GM23338 (cell line): ENCODE data around the gene SORL1. TPM values are rescaled to one million over a fixed set of nuclear protein-coding genes. Genes with fewer than 3 reads are reported as not detected.

ENCODE experiments used
- ATAC-seq: fragments of 200-7000 bp; cut with Tn5 transposase; 3 replicates; pipeline ENCODE4 v1.9.1; 2020
- DNase-seq: peaks from one replicate; pipeline ENCODE4 v3.0.0-alpha.2; 2015; ENCODE audit warnings: low spot score
- H2AFZ ChIP-seq: fragments of 200-600 bp; sonication (generic); 2 replicates; pipeline ENCODE4 v1.8.0; 2016; ENCODE audit warnings: antibody characterized with exemption, mild to moderate bottlenecking, moderate library complexity
- H3F3A ChIP-seq: fragments of 200-600 bp; sonication (generic); replicated peaks from 2 replicates; pipeline ENCODE4 v1.8.0; 2017; ENCODE audit warnings: antibody characterized with exemption, mixed run types, low read depth
- H3K27ac ChIP-seq: fragments of 200-600 bp; sonication (generic); 2 replicates; pipeline ENCODE4 v1.6.1; 2016; ENCODE audit warnings: low read depth
- H3K27me3 ChIP-seq: fragments of 200-600 bp; sonication (generic); 2 replicates; pipeline ENCODE4 v1.8.0; 2016; ENCODE audit warnings: mild to moderate bottlenecking, mixed run types, moderate library complexity; ENCODE audit not compliant: insufficient read depth
- H3K36me3 ChIP-seq: fragments of 200-600 bp; sonication (generic); 2 replicates; pipeline ENCODE4 v1.8.0; 2016; ENCODE audit warnings: mild to moderate bottlenecking; ENCODE audit not compliant: insufficient read depth
- H3K4me1 ChIP-seq: fragments of 200-600 bp; sonication (generic); 2 replicates; pipeline ENCODE4 v1.8.0; 2016; ENCODE audit warnings: mild to moderate bottlenecking, moderate library complexity; ENCODE audit not compliant: insufficient read depth
- H3K4me2 ChIP-seq: fragments of 200-600 bp; sonication (generic); 2 replicates; pipeline ENCODE4 v1.7.1; 2017; ENCODE audit warnings: mixed run types
- H3K4me3 ChIP-seq: fragments of 200-600 bp; sonication (generic); 2 replicates; pipeline ENCODE4 v1.6.1; 2016; ENCODE audit warnings: mixed run types
- H3K79me2 ChIP-seq: fragments of 200-600 bp; sonication (generic); replicated peaks from 2 replicates; pipeline ENCODE4 v1.8.0; 2017; ENCODE audit warnings: mild to moderate bottlenecking; ENCODE audit not compliant: insufficient read depth
- H3K9me2 ChIP-seq: fragments of 200-600 bp; sonication (generic); 2 replicates; pipeline ENCODE4 v1.8.0; 2017; ENCODE audit not compliant: insufficient read depth
- H4K20me1 ChIP-seq: fragments of 200-600 bp; sonication (generic); replicated peaks from 2 replicates; pipeline ENCODE4 v1.8.0; 2017; ENCODE audit warnings: mild to moderate bottlenecking; ENCODE audit not compliant: insufficient read depth
- H3K27ac Mint-ChIP-seq: 2 replicates; pipeline ENCODE4 v1.8.0; 2020; ENCODE audit warnings: inconsistent platforms, mild to moderate bottlenecking, moderate library complexity, mixed read lengths
- H3K27me3 Mint-ChIP-seq: 3 replicates; pipeline ENCODE4 v1.8.0; 2022; ENCODE audit warnings: low read depth, mild to moderate bottlenecking, moderate library complexity, mixed read lengths, inconsistent platforms; ENCODE audit not compliant: insufficient read depth, poor library complexity
- H3K36me3 Mint-ChIP-seq: 3 replicates; pipeline ENCODE4 v1.8.0; 2021; ENCODE audit warnings: low read depth, mild to moderate bottlenecking, inconsistent platforms, moderate library complexity, mixed read lengths
- H3K4me1 Mint-ChIP-seq: 3 replicates; pipeline ENCODE4 v1.8.0; 2020; ENCODE audit warnings: mild to moderate bottlenecking, inconsistent platforms, mixed read lengths
- H3K4me3 Mint-ChIP-seq: 3 replicates; pipeline ENCODE4 v1.8.0; 2021; ENCODE audit warnings: moderate library complexity, mild to moderate bottlenecking, inconsistent platforms, mixed read lengths
- H3K9me3 Mint-ChIP-seq: 3 replicates; pipeline ENCODE4 v1.8.0; 2020; ENCODE audit warnings: moderate library complexity, mild to moderate bottlenecking, inconsistent platforms, mixed read lengths
- CREB1 ChIP-seq: fragments of 250-450 bp; sonication (Bioruptor Pico); IDR thresholded peaks from 2 replicates; pipeline ENCODE4 v1.5.0; 2020; ENCODE audit warnings: low read depth, mild to moderate bottlenecking, moderate library complexity
- CTCF ChIP-seq, 2 experiments: fragments of 200-600 bp in 1 of 2; sonication (generic) in 1 of 2; conservative IDR thresholded peaks; 2 replicates each; pipeline versions ENCODE4 v1.5.1 to v1.6.1; 2016 to 2017; ENCODE audit warnings: antibody characterized with exemption in 2 of 2, low read depth in 2 of 2, mild to moderate bottlenecking in 2 of 2, moderate library complexity in 1 of 2
- ETS1 ChIP-seq: IDR thresholded peaks from 2 replicates; pipeline ENCODE4 v1.6.1; 2016; ENCODE audit warnings: antibody characterized with exemption
- EZH2phosphoT487 ChIP-seq: fragments of 200-600 bp; sonication (generic); IDR thresholded peaks from one replicate; pipeline ENCODE4 v1.8.1; 2018; ENCODE audit warnings: antibody characterized with exemption; ENCODE audit not compliant: unreplicated experiment
- NANOG ChIP-seq: IDR thresholded peaks from 2 replicates; pipeline ENCODE4 v1.6.1; 2016; ENCODE audit warnings: antibody characterized with exemption, borderline replicate concordance
- REST ChIP-seq: IDR thresholded peaks from one replicate; pipeline ENCODE4 v1.6.1; 2018; ENCODE audit warnings: antibody characterized with exemption; ENCODE audit not compliant: unreplicated experiment
- polyA plus RNA-seq: library from polyadenylated mRNA; unstranded; fragments of >200 nt; fragmentation: Nextera tagmentation; extraction: Ambion mirVana; gene quantifications from 2 replicates; pipeline ENCODE4 v1.2.1, GENCODE V29; 2016
- total RNA-seq: library from RNA; depleted of rRNA; stranded (reverse); fragments of >200 nt; shearing (Covaris generic); gene quantifications from 2 replicates; pipeline ENCODE4 v1.2.3, GENCODE V29; 2014

Gene SORL1
- total and polyA plus RNA-seq, 2 experiments from 2014 or later = 23.0 to 78.8 TPM

- Mint-ChIP-seq H3K4me1 (peaks cover 23% of the 10 kb centered on the region), H3K27me3 (peaks cover 2% of the 10 kb centered on the region), H3K27ac (no peak overlapping the region), H3K4me3 (no peak overlapping the region), H3K36me3 (no peaks in the 10 kb centered on the region; the same call in 2 of the 3 replicates), H3K9me3 (no peaks in the 10 kb centered on the region)
- H4K20me1 ChIP-seq = no peaks in the 10 kb centered on the region
- H3K4me3 ChIP-seq = no peak overlapping the region
- H3K79me2 ChIP-seq = no peaks in the 10 kb centered on the region
- H3K27me3 ChIP-seq = no peaks in the 10 kb centered on the region
- no peak for TF ChIP-seq ETS1
- TF ChIP-seq REST = no peak
- no peak for TF ChIP-seq NANOG
- TF ChIP-seq CREB1 (CRISPR knock-in tag) = no peak
- TF ChIP-seq EZH2phosphoT487 = no peak
- DNase-seq (no peak), ATAC-seq (no peak)
- H3K27ac ChIP-seq = no peak overlapping the region
- H3K9me2 ChIP-seq = peaks cover 10% of the 10 kb centered on the region; the same call in 1 of the 2 replicates
- H3K4me2 ChIP-seq = no peak overlapping the region
- H3K36me3 ChIP-seq = no peaks in the 10 kb centered on the region
- no peak overlapping the region for H2AFZ ChIP-seq
- H3F3A ChIP-seq = no peaks in the 10 kb centered on the region
- H3K4me1 ChIP-seq = no peaks in the 10 kb centered on the region; the same call in 1 of the 2 replicates
These were observed 220.7 kb downstream of the SORL1 start for GRCh38 chr11:121672630-121673487.

GRCh38 chr11:121681550-121682268 lies 229.6 kb downstream of the SORL1 start:
- Mint-ChIP-seq H3K27ac (no peak overlapping the region; the same call in 1 of the 2 replicates), H3K9me3 (no peaks in the 10 kb centered on the region), H3K27me3 (no peaks in the 10 kb centered on the region), H3K4me1 (no peaks in the 10 kb centered on the region), H3K4me3 (no peak overlapping the region), H3K36me3 (no peaks in the 10 kb centered on the region)
- Histone ChIP-seq H3F3A (no peaks in the 10 kb centered on the region), H3K79me2 (no peaks in the 10 kb centered on the region), H3K9me2 (peaks cover 7% of the 10 kb centered on the region), H3K4me3 (no peak overlapping the region), H3K36me3 (no peaks in the 10 kb centered on the region), H3K4me1 (no peaks in the 10 kb centered on the region), H3K4me2 (no peak overlapping the region), H3K27me3 (no peaks in the 10 kb centered on the region), H4K20me1 (no peaks in the 10 kb centered on the region), H2AFZ (no peak overlapping the region), H3K27ac (no peak overlapping the region)
- DNase-seq = no peak
- no peak for ATAC-seq
- no peak for TF ChIP-seq EZH2phosphoT487
- TF ChIP-seq CTCF (conservative IDR thresholded peaks at IDR 0.05; ENCODE audit: low read depth in 2 of 2) = no peak
